ENCODE data around the gene ZIC1.

The ZIC1 gene

GRCh38 chr3:147424581-147425387 is 15.6 kb downstream of the ZIC1 start:
- no peak for DNase-seq

GRCh38 chr3:147425388-147425850 is 16.3 kb downstream of the ZIC1 start:
- DNase-seq, result no peak

- DNase-seq, result no peak
Observed at GRCh38 chr3:147426931-147427330, 17.8 kb downstream of the ZIC1 start.

- DNase-seq, result no peak
Observed at GRCh38 chr3:147427746-147428145, 18.6 kb downstream of the ZIC1 start.

- DNase-seq, result no peak
Observed at GRCh38 chr3:147428326-147428725, 19.2 kb downstream of the ZIC1 start.

GRCh38 chr3:147428754-147429153 is 19.6 kb downstream of the ZIC1 start:
- no peak for DNase-seq

- no peak for DNase-seq
Observed at GRCh38 chr3:147431751-147432150, 22.6 kb downstream of the ZIC1 start.

GRCh38 chr3:147447224-147447623 is 38.1 kb downstream of the ZIC1 start:
- no peak for DNase-seq

- no peak for DNase-seq
Observed at GRCh38 chr3:147449669-147450068, 40.5 kb downstream of the ZIC1 start.

- no peak for DNase-seq
Observed at GRCh38 chr3:147458995-147459704, 50.0 kb downstream of the ZIC1 start.

- no peak for DNase-seq
Observed at GRCh38 chr3:147462856-147463255, 53.7 kb downstream of the ZIC1 start.

Measured in CD4-positive, alpha-beta T cell treated with Interleukin-1 beta for 1 hour (primary cell).